Effector CD4-positive, alpha-beta T cell (primary cell): ENCODE data around the gene NUFIP2.
"Not testable (repeated sequence)": the region's sequence is repeated elsewhere in the genome, so short reads cannot be mapped to it uniquely, and the experiment has no call there.

ENCODE experiments used
- DNase-seq: peaks from one replicate; pipeline ENCODE4 v3.0.0-alpha.2; 2020
- total RNA-seq: gene quantifications from one replicate; lab custom pipeline; 2026; lab: John Stamatoyannopoulos, UW

NUFIP2 gene
- total RNA-seq, result 518 reads per million, percentile 98 among the genes with 10 or more reads in this experiment

- DNase-seq, result peak; percentile 97
Observed at GRCh38 chr17:29293890-29294579, at the start of gene NUFIP2. Gene NUFIP2, minus strand, starts transcription at chr17:29294148. Its CDS starts 89 bp downstream, at chr17:29294059.

GRCh38 chr17:29342158-29342765 is 48.3 kb upstream of the NUFIP2 start:
- DNase-seq, result no peak

- no peak for DNase-seq
Observed at GRCh38 chr17:29341726-29342125, 47.8 kb upstream of the NUFIP2 start.

- not testable (repeated sequence) for DNase-seq
Observed at GRCh38 chr17:29339016-29339415, 45.1 kb upstream of the NUFIP2 start.

- DNase-seq, result no peak
Observed at GRCh38 chr17:29331708-29332085, 37.7 kb upstream of the NUFIP2 start.

- no peak for DNase-seq
Observed at GRCh38 chr17:29331075-29331707, 37.2 kb upstream of the NUFIP2 start.

GRCh38 chr17:29327412-29327811 is 33.5 kb upstream of the NUFIP2 start:
- DNase-seq, result no peak

- DNase-seq, result no peak
Observed at GRCh38 chr17:29326023-29326813, 32.3 kb upstream of the NUFIP2 start.

GRCh38 chr17:29322363-29322762 is 28.4 kb upstream of the NUFIP2 start:
- DNase-seq, result no peak

- no peak for DNase-seq
Observed at GRCh38 chr17:29303386-29303785, 9.4 kb upstream of the NUFIP2 start.

GRCh38 chr17:29299031-29299430 is 5.1 kb upstream of the NUFIP2 start:
- no peak for DNase-seq

- no peak for DNase-seq
Observed at GRCh38 chr17:29295420-29295819, 1.5 kb upstream of the NUFIP2 start.

GRCh38 chr17:29294580-29294900 is 592 bp upstream of the NUFIP2 start:
- no peak for DNase-seq

- peak; percentile 47 for DNase-seq
Observed at GRCh38 chr17:29292992-29293889, 707 bp downstream of the NUFIP2 start.

- peak; percentile 28 for DNase-seq
Observed at GRCh38 chr17:29292071-29292991, 1.6 kb downstream of the NUFIP2 start.

GRCh38 chr17:29291163-29291752 is 2.7 kb downstream of the NUFIP2 start:
- DNase-seq, result peak; percentile 23

- DNase-seq, result no peak
Observed at GRCh38 chr17:29289852-29290251, 4.1 kb downstream of the NUFIP2 start.

- DNase-seq, result no peak
Observed at GRCh38 chr17:29283961-29284360, 10.0 kb downstream of the NUFIP2 start.

- DNase-seq, result no peak
Observed at GRCh38 chr17:29283496-29283895, 10.5 kb downstream of the NUFIP2 start.

GRCh38 chr17:29279397-29280070 is 14.4 kb downstream of the NUFIP2 start:
- DNase-seq, result no peak
